Right ventricle myocardium inferior (tissue), 1 donor: ENCODE measurements around the gene PLEKHS1. TPM values are rescaled to one million over a fixed set of nuclear protein-coding genes. Genes with fewer than 3 reads are reported as not detected.

Experiments used
- ATAC-seq: fragments of 200-7000 bp; cut with Tn5 transposase; one replicate; pipeline ENCODE4 v1.9.1; 2020; ENCODE audit warnings: mild to moderate bottlenecking, moderate library complexity
- DNase-seq: peaks from one replicate; pipeline ENCODE4 v3.0.0; 2021; ENCODE audit errors: missing footprints
- intact Hi-C: fragments of 100-400 bp; cut with DNase I; formaldehyde crosslinking; loops from one replicate; pipeline ENCODE4 v1.11.0; 2022
- long read RNA-seq: library from polyadenylated mRNA; unstranded; transcript quantifications from one replicate; pipeline ENCODE4 v2.0.0, GENCODE V29; 2021
- total RNA-seq: library from RNA; stranded (reverse); fragmentation: NEBNext Ultra II Directional; extraction: Animal tissue kit (Norgen Biotek cat#: 25700); gene quantifications from one replicate; pipeline ENCODE4 v1.2.1, GENCODE V29; 2021
- donor health status: DM: no; HTN: yes; CAD: no; lungs with severe emphysema.

PLEKHS1 gene
- not detected for total RNA-seq
- long read RNA-seq: 0 reads

DNA sequence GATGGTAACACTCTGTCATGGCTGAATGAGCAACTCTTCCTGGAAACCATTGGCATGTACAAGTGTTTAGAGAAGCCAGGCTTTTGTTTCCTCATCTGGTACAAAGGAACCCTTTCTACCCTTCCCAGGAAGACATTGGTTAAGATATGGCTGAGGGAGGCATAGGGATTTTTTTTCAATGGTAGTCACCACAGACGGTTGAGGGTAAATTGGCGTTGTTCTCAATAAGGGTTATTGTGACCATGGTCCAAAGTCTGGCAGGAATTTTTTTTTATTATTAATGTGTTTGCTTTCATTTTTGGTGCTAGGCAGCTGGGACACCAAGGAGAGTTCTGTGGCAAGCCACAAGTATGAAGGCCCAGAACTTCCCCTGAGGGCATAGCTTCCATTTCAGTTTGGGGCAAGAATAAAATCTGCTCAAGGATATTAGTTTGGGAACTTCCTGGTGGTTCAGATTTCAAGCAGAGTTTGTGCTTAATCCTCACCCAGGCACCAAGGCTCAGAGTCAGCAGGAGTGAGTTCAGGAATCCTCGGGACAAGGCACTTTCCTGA lies at the start of gene PLEKHS1:
PLEKHS1 (plus strand) TSS at position 502 of the 552 bp plus-strand sequence. CDS start 3,596 bp downstream, outside the sequence.
- DNase-seq: no peak
- intact Hi-C loops: no loop called here
- no peak for ATAC-seq

DNA sequence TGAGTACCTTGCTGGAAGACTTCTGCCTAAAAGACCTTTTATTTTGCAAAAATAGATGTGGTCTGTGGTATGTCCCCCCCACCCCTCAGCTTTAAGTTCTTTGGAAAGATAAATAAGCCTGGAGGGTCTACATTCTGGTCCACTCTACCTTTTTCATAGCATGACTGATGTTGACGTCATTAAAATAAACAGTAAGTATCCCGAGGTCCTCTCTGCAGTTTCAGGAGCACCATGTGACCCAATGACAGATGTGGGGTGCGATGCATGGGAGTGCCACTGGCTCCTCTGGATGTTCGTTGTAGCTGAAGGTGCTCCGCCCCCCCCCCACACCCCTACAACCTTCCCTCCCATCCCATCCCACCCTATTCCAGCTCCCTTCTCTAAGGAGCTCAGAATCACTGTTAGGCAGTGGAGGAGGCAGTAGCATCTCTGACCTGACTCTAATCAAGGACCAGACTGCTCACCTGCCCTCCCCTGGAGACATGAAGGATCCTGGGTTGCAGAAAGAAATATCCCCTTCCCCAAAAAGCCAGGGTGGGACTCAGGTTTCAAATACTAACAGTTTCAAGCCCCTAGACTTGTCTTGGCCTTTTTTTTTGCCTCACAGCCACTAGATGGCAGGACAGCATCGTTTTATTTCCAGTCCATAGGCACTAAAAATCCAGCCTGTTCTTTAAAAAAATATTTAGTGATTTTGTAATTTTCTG lies 46.7 kb upstream of the PLEKHS1 start:
- peak; percentile 54 for ATAC-seq
- intact Hi-C loops: loop anchor here (2.0 kb wide), 1 partner anchor 396 kb away; no protein-coding TSS in a partner anchor
- DNase-seq: no peak

DNA sequence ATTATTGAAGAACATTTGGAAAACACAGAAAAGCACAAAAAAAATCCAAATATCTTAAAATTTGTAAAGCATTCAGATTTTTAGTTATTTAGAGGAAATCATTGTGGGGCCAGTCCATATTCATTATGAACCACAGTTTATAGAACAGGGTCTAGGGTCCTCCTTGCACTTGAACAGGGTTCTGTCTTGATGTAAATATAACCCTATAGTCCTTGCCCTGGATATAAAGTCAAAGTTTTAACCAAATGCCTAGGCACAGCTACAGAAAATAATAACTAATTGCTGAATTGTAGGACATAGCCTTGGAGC lies 46.2 kb upstream of the PLEKHS1 start:
- ATAC-seq (no peak), DNase-seq (no peak)
- intact Hi-C loops: loop anchor here (2.0 kb wide), 1 partner anchor 396 kb away; no protein-coding TSS in a partner anchor

DNA sequence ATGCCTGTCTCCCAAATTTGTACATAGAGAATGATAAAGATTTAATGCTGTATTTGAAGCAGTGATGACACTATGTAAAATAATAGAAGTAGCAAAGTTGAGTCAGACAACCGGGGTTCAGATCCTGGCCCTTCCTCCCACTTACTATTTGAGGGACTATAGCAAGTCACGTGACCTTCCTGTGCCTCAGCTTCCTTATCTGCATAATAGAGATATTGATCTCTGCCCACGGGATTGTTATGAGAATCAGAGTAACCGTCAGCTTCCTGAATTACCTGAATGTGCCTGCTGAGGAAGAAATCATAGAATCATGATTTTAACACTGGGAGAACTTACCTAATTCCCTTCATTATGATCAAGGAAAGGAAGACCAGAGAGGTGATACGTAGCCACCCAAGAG lies 44.9 kb upstream of the PLEKHS1 start:
- intact Hi-C loops: no loop called here
- no peak for DNase-seq

DNA sequence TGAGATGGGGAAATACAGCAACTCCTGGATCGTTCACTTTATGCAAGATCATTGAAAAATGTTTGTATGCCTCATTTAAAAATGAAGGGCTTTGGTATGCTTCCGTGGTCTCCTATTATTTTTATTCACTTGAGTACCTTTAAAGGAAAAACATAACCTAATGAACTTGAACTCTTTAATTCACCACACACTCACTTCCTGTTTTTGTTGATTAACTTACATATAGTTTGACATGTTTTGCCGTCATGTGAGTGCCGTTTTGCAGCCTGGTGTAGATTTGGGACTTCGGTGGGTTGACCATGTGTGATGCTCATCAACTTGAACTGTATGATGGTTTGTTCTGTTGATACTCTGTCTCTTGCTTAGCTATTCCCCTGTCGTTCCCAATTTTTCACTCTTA lies 42.8 kb upstream of the PLEKHS1 start:
- no peak for ATAC-seq
- no peak for DNase-seq
- intact Hi-C loops: no loop called here

More for the DNA sequence above, 44.9 kb upstream of the PLEKHS1 start:
- no peak for ATAC-seq

DNA sequence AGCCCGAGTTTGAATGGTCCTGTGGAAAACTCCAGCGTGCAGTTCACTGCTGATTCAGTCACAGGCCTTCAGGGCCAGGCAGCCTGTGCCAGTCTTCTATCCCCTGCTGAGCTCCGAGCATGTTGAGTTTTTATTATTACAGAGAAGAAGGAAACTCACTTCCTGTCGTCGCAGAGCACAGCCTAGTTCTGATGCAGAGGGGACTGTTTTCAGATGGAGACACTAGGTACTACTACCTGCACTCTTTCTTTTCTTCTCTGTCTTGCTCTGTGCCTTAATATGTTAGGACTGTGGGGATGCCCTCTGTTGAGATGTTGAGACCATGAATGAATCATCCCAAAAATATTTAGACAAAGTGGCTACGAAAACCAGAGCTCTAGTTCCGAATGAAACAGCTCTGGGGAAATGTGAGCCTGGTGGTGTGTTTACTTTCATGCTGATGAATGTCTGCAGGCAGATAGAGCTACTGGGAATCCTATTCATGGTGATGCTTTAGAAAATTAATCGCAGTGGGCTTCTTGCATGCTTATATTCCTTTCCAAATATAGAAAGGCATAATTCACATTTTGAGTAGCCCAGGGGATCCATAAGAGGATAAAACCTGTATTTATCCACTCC lies 42.2 kb upstream of the PLEKHS1 start:
- intact Hi-C loops: no loop called here
- DNase-seq (no peak), ATAC-seq (no peak)

DNA sequence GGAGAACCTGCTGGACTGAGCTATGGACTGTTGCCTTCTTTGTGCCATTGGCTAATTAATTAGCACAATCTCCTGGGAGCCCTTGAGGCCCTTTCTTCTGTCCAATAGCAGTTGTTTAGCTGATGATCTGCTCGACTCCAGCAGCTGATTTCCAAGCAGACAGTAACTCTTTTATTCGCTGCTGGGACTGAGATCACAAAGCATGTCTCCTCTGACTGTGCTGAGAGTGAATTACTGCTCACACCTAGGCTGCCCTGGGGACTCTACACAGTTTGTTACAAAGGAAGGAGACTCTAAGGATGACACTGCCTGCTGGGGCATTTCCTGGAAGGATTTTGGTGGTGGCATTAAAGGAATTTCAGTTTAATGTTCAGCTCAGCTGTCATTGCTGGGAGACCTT lies 40.3 kb upstream of the PLEKHS1 start:
- intact Hi-C loops: loop anchor here (10.0 kb wide), 1 partner anchor 74 kb away; no protein-coding TSS in a partner anchor
- no peak for ATAC-seq
- DNase-seq: no peak

DNA sequence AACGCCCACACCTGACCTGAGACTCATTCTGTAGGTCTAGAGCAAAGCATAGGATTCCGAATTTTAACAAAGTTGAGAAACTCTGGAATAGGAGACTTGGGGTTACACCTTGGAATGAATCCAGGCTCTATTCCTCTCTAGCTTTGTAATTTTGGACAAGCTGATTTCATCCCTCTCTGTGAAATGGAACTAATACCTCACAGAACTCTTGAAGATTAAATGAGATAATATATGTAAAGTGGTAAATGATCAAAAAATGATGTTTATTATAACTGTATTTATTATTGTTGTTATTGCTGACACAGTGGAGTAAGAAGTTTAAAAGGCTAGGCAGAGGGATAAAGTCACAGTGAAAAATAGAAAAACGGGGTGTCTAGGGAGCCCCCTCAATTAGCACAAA lies 39.5 kb upstream of the PLEKHS1 start:
- intact Hi-C loops: loop anchor here (10.0 kb wide), 1 partner anchor 73 kb away; no protein-coding TSS in a partner anchor
- DNase-seq: no peak
- ATAC-seq: no peak

DNA sequence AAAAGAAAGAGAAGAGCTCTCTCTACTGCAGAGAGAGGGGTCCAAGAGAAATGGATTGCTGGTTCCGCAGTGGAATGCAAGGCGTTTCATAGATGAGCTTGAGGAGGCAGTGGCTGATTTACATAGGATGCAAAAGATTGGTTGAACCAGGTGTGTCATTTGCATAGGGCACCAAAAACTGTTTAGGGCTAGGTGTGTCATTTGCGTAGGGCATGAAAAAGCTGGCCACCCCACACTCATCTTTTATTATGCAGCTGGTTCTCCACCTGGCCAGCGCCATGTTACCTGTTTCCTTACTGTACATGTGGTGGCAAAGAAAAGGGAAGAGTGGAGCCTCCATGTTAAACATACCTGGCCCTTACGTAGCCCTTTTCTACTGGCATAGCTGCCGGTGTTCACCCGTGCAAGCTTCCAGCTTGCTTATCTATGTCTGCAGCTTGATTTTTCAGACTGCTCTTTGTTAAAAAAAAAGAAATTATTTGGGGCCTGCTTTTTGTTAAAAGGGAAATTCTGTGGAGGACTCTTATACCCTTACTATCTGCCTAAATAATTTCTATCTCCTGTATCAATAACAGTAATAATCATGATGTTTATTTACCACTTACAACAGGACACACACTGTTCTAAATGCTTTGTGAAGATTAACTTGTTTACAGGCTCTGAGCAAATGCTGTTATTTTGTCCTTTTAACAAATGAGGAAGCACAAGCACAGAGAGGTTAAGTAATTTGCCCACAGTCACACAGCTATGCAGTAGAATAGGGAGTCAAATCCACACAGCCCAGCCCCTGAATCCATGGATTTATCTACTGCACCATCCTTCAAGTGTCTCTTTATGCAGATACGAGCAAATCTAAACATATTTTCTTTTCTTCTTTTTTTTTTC lies 38.5 kb upstream of the PLEKHS1 start:
- ATAC-seq: no peak
- DNase-seq: no peak
- intact Hi-C loops: loop anchor here (10.0 kb wide), 1 partner anchor 72 kb away; no protein-coding TSS in a partner anchor

DNA sequence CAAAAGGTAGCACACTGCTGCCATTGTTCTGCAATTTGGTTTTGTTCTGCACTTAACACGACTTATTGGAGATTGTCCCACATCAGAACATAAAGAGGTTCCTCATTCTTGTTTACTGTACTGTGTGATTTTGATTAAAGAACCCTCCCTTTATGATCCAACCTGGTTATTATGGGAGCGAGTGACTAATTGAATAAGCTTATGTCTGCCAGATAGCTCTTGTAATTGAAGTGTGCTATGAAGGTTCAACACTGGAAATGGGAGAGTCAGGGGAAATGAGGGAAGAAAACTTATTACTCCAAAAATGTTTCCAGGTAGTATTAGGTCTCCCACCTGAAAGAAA lies 37.9 kb upstream of the PLEKHS1 start:
- intact Hi-C loops: loop anchor here (10.0 kb wide), 1 partner anchor 71 kb away; no protein-coding TSS in a partner anchor
- DNase-seq (no peak), ATAC-seq (no peak)

DNA sequence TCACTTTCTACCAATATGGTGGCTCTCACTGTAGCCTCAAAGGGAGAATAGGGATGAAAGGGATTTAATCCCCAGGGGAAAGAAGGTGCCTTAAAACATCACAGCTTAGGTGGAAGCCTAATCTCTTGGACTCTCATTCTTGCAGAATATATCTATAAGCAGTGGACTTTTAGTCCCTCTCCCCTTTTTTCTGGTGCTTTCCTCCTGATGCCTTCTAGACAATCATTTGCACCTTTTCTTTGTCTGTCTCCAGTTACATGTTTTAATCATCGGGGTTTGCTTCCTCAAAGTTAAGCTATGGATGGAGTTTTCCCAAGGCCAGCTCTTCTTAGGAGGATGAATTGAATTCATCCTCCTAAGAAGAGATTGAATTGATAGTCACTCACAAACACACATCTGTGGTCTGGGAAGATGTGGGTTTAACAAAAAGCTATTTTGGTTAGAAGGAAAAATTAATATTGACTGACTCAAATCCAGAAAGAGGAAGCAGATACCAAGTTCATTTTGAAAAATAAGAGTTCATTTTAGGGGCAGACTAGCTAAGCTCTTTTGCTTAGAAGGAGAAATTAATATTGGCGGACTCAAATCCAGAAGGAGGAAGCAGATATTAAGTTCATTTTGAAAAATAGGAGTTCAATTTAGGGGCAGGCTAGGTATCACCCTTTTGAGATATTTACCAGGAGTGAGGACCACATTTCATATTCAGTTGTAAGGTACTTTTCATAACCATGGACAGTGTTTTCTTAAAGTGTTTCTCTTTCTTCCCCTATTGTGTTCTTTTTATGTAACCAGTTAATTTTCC lies 35.2 kb upstream of the PLEKHS1 start:
- ATAC-seq: no peak
- intact Hi-C loops: loop anchor here (10.0 kb wide), 1 partner anchor 68 kb away; no protein-coding TSS in a partner anchor
- DNase-seq: no peak

DNA sequence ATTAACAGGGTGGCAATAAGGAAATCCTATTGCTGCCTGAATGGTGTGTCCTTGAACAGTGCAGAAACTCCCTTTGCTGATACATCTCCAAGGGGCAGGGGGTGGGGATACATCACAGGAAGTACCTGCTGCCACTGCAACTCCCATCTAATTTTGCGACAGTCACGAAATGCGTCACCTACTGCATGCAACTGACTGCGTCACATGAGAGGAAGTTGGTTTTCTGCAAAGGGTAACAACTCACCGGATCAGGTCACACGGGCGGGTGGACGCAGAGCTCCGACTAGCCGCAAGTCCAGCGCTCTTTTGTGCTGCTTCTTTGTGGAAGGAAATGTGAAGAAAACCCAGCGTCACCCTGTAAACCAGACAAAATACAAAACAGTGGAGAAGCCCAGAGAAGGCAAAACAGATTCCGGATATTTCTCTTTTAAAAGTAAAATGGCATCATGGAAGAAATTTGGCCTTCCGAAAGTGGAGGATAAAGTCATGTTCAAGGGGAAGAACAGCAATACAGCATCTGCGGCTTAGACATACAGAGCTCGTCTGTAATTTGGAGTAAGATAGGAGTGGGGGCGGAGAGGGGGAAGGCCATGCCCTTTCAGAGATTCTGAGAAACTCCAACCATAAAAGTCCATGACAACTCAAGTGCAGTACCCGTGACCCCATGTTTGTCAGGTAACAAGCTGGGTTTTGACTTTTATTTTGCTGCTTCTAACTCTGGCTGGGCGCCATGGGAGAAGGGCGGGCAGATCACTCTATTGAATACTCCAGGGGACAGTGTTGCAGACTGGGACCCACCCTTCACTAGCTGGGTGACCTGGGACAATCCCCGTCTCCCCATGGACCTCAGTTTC lies 32.3 kb upstream of the PLEKHS1 start:
- intact Hi-C loops: loop anchor here (10.0 kb wide), 1 partner anchor 66 kb away; no protein-coding TSS in a partner anchor
- ATAC-seq (no peak), DNase-seq (no peak)

DNA sequence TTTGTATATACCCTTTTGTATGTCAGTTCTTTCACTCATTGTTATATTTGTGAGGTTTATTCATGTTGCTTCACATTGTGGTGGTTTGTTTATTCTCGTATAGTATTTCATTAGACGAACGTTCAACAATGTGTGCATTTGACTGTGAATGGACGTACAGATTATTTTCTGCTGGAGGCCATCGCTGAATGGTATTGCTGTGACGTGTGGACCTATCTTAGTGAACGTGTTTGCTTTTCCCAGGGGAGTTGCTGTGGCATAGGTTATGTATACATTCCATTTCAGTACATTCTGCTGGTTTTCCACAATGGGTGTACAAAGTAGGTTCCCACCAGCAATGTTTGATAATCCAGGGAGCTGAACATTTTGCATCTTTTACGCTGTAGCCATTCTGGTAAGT lies 31.1 kb upstream of the PLEKHS1 start:
- ATAC-seq (no peak), DNase-seq (no peak)
- intact Hi-C loops: no loop called here

DNA sequence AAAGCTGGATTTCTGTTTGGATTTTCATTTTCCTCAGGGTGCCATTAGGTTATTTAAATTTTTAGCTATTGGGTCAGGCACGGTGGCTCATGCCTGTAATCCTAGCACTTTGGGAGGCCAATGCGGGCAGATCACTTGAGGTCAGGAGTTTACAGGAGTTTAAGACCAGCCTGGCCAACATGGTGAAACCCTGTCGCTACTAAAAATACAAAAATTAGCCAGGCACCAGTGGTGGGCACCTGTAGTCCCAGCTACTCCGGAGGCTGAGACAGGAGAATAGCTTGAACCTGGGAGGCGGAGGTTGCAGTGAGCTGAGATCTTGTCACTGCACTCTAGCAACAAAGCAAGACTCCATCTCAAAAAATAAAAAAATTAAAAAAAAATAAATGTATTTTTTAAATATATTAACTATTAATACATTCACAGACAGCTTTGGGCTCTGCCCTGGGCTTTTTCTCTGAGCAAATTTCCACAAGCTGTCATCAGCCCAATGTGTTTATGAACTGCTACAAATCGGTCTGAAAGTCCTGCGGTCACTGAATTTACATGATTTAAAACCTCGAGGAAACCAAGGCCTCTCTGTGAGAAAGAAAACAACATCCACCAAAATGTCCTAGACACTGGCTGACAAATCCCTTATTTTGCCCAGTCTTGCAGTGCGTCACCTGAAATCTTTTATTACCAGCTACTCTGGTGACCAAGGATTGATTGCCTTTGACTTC lies 19.2 kb upstream of the PLEKHS1 start:
- intact Hi-C loops: no loop called here
- DNase-seq (no peak), ATAC-seq (no peak)

DNA sequence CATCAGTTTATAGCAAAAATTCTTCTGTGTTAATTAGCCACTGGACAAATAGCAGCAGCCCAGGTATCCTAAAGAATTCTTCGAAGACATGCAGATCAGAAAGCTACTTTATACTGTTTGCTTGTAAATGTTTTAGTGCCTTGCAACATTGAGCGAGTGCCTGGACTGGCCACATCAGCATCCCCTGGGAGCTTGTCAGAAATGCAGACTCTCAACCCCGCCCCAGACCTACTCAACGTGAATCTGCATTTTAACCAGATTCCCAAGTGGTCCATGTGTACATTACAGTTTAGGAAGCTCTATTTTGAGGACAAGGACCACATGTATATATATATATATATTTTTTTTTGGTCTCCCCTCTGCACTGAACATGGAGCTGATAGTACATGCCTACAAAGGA lies 18.5 kb upstream of the PLEKHS1 start:
- ATAC-seq: no peak
- intact Hi-C loops: no loop called here
- DNase-seq: no peak

DNA sequence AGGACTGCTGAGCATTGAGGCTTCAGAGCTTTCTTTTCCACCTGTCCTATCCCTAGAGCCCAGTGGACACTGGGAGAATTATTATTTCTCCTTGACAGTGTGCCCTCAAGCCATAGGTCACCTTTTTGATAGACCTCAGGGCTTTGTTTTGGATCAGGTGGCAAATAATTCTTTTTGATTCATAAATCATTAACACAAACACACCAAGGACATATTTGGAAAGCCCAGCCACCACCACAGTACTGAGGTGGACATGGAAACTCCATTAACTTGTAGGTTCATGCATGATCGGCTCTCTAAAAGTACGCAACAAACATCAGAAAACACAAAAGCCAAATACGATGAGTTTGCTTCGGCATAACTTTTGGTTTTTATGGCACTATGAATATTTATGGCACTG lies 17.8 kb upstream of the PLEKHS1 start:
- intact Hi-C loops: no loop called here
- DNase-seq (no peak), ATAC-seq (no peak)

DNA sequence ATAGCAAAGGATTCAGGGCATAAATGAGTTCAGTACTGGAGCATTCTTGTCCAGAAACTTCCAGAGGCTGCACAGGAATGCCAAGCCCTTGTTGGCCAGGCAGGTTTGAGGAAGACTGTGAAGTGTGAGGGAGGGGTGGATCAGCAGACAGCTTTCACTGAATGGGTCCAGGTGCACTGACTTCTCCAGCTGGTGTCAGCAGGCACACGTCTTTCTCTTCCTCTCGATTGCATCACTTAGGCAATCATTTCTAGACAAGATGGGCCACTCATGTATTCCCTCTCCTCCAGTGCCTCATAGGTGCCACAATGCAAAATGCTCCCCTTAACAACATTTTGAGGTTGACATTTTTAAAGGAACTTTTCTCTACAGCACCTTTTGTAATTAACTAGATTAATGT lies 15.6 kb upstream of the PLEKHS1 start:
- DNase-seq (no peak), ATAC-seq (no peak)
- intact Hi-C loops: no loop called here
